Stimulated activated naive CD4-positive, alpha-beta T cell (primary cell): ENCODE measurements around the gene LTV1.
A peak's percentile ranks its signal among the peaks of the same experiment; 100 is the strongest.
"Not testable (repeated sequence)": the region's sequence is repeated elsewhere in the genome, so short reads cannot be mapped to it uniquely, and the experiment has no call there.

Source experiments
- DNase-seq, 6 experiments: peaks; one replicate each; lab custom pipeline; 2025; lab: John Stamatoyannopoulos, UW

Gene LTV1

GRCh38 chr6:143842902-143843676 is at the start of gene LTV1:
LTV1 (plus strand) TSS chr6:143843338; CDS start chr6:143843478, 140 bp downstream.
- peak; percentile 83 to 92 (median 86) for DNase-seq

DNA sequence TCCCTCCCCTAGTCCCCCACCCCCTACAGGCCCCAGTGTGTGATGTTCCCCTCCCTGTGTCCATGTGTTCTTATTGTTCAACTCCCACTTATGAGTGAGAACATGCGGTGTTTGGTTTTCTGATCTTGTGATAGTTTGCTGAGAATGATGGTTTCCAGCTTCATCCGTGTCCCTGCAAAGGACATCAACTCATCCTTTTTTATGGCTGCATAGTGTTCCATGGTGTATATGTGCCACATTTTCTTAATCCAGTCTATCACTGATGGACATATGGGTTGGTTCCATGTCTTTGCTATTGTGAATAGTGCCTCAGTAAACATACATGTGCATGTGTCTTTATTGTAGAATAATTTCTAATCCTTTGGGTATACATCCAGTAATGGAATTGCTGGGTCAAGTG is 46.6 kb upstream of the LTV1 start:
- DNase-seq, result not testable (repeated sequence)

DNA sequence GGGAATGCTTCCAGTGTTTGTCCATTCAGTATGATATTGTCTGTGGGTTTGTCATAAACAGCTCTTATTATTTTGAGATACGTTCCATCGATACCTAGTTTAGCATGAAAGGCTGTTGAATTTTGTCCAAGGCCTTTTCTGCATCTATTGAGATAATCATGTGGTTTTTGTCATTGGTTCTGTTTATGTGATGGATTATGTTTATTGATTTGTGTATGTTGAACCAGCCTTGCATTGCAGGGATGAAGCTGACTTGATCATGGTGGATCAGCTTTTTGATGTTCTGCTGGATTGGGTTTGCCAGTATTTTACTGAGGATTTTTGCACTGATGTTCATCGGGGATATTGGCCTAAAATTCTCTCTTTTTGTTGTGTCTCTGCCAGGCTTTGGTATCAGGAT is 44.7 kb upstream of the LTV1 start:
- DNase-seq, result not testable (repeated sequence)

- no peak for DNase-seq
Observed at GRCh38 chr6:143802833-143803565, 40.1 kb upstream of the LTV1 start.

DNA sequence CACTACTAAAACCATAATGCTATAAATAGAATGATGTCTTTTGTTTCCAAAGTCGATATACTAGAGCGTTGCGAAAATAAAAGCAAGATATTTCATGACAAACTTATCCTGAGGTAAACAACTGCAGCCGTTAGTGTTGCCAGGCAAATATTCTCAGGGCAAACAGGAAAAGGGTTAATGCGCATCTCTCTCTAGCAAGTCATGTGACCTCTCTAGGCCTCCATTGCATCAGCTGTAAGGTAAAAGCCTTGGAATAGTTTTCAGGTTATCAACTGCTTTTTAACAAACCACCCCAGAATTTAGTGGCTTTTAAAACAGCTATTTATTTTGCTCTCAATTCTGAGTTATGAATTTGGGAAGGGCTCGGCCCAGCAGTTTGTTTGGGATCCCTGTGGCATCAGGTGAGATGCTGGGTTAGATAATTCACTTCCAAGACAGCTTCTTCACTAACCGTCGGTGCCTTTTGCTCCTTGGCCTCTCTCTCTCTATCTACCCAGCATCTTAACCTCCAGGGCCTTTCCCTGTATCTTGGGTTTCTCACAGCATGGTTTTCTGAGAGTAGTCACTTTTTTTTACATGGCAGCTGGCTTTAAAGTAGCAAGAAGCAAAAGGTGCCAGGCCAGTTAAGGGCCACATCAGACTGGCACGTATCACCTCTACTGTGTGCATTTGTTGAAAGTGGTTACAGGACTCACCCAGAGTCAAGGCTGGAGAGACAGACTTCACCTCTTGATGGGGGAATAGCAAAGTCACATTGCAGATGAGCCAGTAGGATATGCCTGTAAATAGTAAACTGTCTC is 39.2 kb upstream of the LTV1 start:
- no peak for DNase-seq

DNA sequence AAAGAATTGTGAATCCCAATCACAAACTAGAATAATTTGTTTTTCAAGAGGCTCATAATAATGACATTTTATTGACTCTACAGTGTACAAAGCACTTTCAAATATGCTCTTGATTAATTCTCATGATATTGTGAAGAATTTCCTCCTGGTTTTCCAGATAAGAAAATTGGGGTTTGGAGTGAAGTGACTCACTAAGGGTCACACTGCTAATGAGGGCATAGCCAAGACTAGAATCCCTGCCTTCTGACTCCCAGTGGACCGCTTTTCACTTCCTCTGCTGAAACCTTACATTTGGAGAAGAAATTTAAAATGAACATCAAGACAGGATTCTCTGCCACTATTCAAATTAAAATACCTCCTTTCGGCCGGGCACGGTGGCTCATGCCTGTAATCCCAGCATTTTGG is 38.3 kb upstream of the LTV1 start:
- DNase-seq, result no peak

DNA sequence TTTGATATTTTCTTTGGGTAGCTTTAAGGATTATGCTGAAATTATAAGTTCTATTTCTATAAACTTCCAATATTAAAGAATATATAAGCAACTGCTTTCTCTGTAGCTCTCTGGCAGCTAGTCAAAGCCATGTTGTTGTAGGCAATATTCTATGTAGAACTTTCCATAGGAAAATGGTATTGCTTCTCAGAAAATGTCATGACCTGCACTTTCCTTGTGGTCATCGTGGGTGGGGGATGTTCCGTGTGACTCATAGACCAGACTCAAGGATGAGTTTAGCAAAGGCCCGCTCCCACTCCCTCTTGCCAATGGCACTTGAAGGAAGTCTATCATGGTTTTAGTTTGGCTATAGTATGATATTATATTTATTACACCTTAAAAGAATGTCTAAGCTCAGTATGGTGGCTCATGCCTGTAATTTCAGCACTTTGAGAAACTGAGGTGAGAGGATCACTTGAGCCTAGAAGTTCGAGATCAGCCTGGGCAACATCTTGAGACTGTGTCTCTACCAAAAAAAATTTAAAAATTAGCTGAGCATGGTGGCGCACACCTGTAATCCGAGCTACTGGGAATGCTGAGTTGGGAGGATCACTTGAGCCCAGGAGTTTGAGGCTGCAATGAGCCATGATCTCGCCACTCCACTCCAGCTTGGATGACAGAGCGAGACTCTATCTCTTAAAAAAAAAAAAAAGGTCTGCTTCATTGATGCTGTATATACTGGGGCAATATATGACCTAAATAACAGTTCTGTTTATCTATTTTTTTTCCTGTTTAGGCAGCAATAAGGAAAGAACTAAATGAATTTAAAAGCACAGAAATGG is 36.6 kb upstream of the LTV1 start:
- no peak for DNase-seq

DNA sequence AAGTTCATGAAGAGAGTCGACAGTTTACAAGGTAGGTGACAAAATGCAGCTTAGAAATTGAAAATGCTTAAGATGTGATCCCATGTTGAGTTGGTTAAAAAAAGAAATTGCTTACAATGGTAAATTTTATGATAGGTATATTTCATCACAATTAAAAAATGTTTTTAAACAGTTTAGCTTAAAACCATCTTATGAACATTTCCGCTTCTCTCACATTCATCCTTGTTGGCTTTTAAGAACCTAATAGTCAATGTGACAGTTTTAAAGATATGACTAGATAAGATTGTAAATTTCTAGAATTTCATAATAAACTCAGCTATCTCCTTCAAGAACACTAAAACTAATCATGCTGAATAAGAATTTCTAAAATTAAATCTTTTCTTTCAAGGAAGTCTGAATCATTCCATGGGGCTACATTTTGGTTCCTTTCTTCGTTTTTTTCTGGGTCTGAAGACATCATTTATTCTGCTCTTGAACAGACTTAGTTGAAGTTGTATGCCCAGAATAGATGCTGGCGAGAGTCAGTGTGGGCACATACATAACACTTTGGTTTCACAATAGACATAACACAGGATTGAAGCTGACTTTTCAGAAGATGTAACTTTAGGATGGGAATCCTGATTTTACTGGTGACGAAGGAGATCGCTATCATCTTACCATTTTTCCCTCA is 35.9 kb upstream of the LTV1 start:
- DNase-seq, result no peak

DNA sequence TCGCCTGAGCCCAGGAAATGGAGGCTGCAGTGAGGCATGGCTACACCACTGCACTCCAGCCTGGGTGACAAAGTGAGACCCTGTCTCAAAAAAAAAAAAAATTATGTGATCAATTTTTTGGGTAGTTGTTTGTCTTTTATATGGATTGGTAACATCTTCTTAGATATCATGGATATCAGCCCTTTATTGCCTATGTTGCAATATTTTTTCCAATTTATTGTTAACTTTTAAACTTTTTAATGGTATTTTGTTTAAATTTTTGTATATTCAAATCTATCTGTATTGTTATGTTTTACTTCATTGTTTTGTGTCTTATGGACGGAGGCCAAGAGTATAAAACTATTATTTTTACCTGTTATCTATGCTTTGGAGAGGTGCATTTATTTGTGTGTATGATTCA is 32.4 kb upstream of the LTV1 start:
- no peak for DNase-seq

GRCh38 chr6:143811501-143812157 is 31.5 kb upstream of the LTV1 start:
- DNase-seq, result no peak

DNA sequence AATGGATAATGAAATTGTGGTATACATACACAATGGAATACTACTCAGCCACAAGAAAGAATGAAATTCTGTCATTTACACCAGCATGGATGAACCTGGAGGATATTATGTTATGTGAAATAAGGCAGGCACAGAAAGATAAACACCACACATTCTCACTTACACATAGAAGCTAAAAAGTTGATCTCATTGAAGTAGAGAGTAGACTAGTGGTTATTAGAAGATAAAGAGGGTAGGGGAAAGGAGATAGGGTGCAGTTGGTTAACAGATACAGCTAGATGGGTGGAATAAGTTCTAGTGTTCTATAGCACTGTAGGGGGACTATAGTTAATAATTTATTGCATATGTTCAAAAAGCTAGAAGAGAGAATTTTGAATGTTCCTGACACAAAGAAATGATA is 25.5 kb upstream of the LTV1 start:
- no peak for DNase-seq

DNA sequence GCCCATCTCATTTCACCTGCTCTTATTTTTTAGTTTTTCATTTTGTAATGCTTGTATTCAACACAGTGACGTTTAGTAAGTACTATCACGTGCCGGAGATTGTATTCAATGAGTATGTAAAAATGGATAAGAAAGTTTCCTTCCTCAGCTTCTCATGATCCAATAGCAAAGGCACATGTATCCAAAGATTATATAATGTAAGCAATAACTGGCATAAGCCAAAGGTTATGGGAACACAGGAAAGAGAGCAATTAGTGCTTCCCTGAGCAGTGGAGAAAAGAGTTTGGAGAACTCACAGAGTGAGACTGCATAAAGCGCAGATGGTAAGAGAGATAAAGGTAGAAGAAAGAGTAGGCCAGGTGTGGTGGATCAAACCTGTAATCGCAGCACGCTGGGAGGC is 21.8 kb upstream of the LTV1 start:
- DNase-seq, result no peak

- no peak for DNase-seq
Observed at GRCh38 chr6:143822584-143823024, 20.5 kb upstream of the LTV1 start.

- DNase-seq, result no peak
Observed at GRCh38 chr6:143823548-143823947, 19.6 kb upstream of the LTV1 start.

- no peak for DNase-seq
Observed at GRCh38 chr6:143828572-143828971, 14.6 kb upstream of the LTV1 start.

- no peak for DNase-seq
Observed at GRCh38 chr6:143836150-143836549, 7.0 kb upstream of the LTV1 start.

GRCh38 chr6:143838395-143838794 is 4.7 kb upstream of the LTV1 start:
- no peak for DNase-seq

DNA sequence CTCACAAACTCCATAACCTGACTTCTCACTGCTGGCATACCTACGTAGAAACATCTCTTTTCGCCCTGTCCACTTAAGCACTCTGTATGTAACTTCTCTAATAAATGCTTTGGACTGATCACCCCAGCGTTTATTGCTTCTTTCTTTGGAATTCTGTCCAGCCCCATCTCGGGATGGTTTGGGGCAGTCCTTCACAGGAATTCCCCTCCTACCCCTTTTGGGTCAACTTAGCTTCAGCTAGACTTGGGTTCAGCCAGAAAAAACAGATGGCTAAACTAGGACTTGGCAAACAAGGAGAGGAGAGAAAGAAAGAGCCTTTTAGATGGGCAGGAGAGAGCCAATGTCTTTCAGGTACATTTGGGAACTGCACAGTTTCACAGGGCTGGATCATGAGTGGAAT is 3.9 kb upstream of the LTV1 start:
- DNase-seq, result no peak

DNA sequence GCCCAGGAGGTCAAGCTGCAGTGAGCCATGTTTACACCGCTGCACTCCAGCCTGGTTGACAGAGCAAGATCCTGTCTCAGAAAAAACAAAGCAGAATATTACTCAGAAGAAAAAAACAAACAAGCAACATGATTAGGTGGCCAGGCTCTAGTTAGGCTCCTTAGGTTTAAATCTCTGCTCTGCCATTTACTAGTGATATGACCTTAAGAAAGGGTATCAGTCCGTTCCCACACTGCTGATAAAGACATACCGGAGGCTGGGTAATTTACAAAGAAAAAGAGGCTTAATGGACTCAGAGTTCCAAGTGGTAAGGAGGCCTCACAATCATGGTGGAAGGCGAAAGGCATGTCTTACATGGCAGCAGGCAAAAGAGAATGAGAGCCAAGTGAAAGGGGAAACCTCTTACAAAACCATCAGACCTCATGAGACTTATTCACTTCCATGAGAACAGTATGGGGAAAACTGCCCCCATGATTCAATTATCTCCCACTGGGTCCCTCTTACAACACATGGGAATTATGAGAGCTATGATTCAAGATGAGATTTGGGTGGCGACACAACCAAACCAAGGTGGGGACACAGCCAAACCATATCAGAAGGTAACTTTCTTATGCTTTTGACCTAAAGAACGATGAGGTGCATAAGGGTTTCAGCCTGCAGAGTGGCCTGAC is 2.4 kb upstream of the LTV1 start:
- no peak for DNase-seq

- no peak for DNase-seq
Observed at GRCh38 chr6:143842461-143842901, 657 bp upstream of the LTV1 start.
